ENCODE data around the gene PPM1D.

GRCh38 chr17:60606036-60606435, 6.0 kb downstream of the PPM1D start:
- TF ChIP-seq RXRA (IDR thresholded peaks at IDR 0.05; ENCODE audit: borderline replicate concordance, low read depth) (no peak), SMC3 (IDR thresholded peaks at IDR 0.05; ENCODE audit: low read depth, low read length) (no peak), CTCF (IDR thresholded peaks at IDR 0.05) (no peak), EP300 (IDR thresholded peaks at IDR 0.05; ENCODE audit: borderline replicate concordance in 1 of 2, low read depth in 1 of 2, low read length in 1 of 2) (no peak), NFIC (IDR thresholded peaks at IDR 0.05; ENCODE audit: borderline replicate concordance) (no peak)

Measured in SK-N-SH (cell line).